ENCODE results near the gene IQCE. TPM values are rescaled to one million over a fixed set of nuclear protein-coding genes. Genes with fewer than 3 reads are reported as not detected.

Gene IQCE
- total and polyA plus RNA-seq, 2 donors (not counting 1 experiment from before 2014, with no cell fraction given): 3.5 to 9.5 TPM

DNA sequence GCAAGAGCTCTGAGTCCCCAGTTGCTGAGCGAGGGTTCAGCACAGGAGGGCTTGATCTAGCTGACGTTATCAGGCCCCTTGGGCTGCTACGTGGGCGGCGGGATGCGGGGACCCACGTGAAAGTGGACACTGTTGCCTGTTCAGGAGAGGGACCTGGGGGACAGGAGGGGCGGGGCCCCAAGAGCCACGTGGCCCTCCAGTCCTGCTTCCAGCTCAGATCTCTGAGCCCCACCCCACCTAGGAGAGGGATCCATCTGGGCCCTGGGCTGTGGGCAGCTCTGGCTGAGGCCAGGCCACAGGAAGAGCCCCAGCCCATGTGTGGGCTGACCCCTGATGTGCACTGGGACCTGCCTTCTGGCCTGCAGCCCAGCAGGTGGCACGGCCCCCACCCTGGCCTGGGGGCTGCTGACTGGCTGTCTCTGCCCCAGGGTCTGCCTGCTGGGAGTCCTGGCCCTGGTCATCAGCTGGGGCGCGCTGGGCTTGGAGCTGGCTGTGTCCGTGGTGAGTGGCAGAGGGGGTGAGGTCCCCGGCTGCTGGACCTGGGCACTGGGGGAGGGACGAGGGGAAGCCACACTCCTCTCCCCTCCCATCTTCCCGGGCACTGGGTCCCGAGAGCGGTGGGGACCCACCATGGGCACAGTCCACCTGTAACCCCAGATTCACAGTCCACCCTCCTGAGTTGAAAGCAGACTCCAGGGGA lies 90.5 kb downstream of the IQCE start:
- Histone ChIP-seq H2AFZ (ENCODE audit: insufficient read depth, low read depth, low read length, poor library complexity, severe bottlenecking) (no peak overlapping the region), H3K9ac (ENCODE audit: low read length) (no peak overlapping the region), H3K4me1 (ENCODE audit: control insufficient read depth in 2 of 2, insufficient read depth in 2 of 2, low read length in 2 of 2) (peaks cover 15 to 19% of the 10 kb centered on the region in 2 donors), H3K27ac (ENCODE audit: low read length in 2 of 2) (no peak overlapping the region), H4K20me1 (ENCODE audit: control insufficient read depth, insufficient read depth, low read length, poor library complexity, severe bottlenecking) (no peaks in the 10 kb centered on the region), H3K4me3 (ENCODE audit: control extremely low read depth in 1 of 5, extremely low read depth in 1 of 5, insufficient read depth in 1 of 5, low read depth in 2 of 5, low read length in 4 of 5) (no peak overlapping the region), H3K4me2 (replicated peaks; ENCODE audit: low read depth, low read length, poor library complexity, severe bottlenecking) (no peak overlapping the region), H3K9me3 (ENCODE audit: control extremely low read depth in 1 of 3, control insufficient read depth in 2 of 3, insufficient read depth in 1 of 3, low read length in 2 of 3) (no peaks in the 10 kb centered on the region), H3K36me3 (replicated peaks in 1 of 2; ENCODE audit: control extremely low read depth in 1 of 2, control insufficient read depth in 1 of 2, extremely low read depth in 1 of 2, insufficient read depth in 2 of 2, low read length in 1 of 2) (peaks cover 0 to 17% of the 10 kb centered on the region in 2 experiments), H3K79me2 (ENCODE audit: control insufficient read depth, insufficient read depth, low read length) (peaks cover 15% of the 10 kb centered on the region), H3K27me3 (replicated peaks in 1 of 4; ENCODE audit: control extremely low read depth in 1 of 4, control insufficient read depth in 3 of 4, insufficient read depth in 4 of 4, low read length in 3 of 4) (no peaks in the 10 kb centered on the region)
- ChIA-PET CTCF (no interaction called here), POLR2A (no interaction called here)
- no peaks in the 10 kb centered on the region for H3K9me3 Mint-ChIP-seq (ENCODE audit: insufficient read depth)
- peaks cover 15% of the 10 kb centered on the region for H3K4me1 Mint-ChIP-seq
- TF ChIP-seq EZH2 (IDR thresholded peaks at IDR 0.05; ENCODE audit: borderline replicate concordance, insufficient read depth, low read depth, low read length, poor library complexity, severe bottlenecking): no peak
- TF ChIP-seq, protein P1, sequence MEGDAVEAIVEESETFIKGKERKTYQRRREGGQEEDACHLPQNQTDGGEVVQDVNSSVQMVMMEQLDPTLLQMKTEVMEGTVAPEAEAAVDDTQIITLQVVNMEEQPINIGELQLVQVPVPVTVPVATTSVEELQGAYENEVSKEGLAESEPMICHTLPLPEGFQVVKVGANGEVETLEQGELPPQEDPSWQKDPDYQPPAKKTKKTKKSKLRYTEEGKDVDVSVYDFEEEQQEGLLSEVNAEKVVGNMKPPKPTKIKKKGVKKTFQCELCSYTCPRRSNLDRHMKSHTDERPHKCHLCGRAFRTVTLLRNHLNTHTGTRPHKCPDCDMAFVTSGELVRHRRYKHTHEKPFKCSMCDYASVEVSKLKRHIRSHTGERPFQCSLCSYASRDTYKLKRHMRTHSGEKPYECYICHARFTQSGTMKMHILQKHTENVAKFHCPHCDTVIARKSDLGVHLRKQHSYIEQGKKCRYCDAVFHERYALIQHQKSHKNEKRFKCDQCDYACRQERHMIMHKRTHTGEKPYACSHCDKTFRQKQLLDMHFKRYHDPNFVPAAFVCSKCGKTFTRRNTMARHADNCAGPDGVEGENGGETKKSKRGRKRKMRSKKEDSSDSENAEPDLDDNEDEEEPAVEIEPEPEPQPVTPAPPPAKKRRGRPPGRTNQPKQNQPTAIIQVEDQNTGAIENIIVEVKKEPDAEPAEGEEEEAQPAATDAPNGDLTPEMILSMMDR (IDR thresholded peaks at IDR 0.05): no peak
- DNase-seq (no peak), ATAC-seq (ENCODE audit: low read depth) (no peak)
- no peak overlapping the region for H3K27ac Mint-ChIP-seq
- WGBS (ENCODE audit: insufficient coverage): 93% methylated on average over 14 of the region's 18 CpGs
- H3K4me3 Mint-ChIP-seq: no peak overlapping the region
- intact Hi-C loops (cut with micrococcal nuclease): no loop called here
- H3K27me3 Mint-ChIP-seq: no peaks in the 10 kb centered on the region

DNA sequence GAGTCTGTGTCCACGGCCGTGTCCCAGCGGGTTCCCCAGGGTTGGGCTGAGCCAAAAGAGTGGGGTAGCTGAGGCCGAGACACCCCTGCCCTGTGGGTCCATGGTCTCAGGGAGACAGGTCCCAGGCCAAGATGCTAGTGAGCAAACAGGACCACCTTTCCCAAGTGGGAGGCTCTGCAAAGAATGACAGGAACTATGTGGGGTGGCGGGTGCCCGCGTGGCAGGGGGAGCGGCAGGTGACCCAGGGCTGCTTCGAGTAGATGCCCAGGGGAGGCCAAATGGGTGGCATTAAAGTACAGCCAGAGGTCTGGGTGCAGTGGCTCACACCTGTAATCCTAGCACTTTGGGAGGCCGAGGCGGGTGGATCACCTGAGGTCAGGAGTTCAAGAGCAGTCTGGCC lies 91.2 kb downstream of the IQCE start:
- no peak overlapping the region for H3K4me2 ChIP-seq (replicated peaks; ENCODE audit: low read depth, low read length, poor library complexity, severe bottlenecking)
- no peak overlapping the region for H2AFZ ChIP-seq (ENCODE audit: insufficient read depth, low read depth, low read length, poor library complexity, severe bottlenecking)
- H3K36me3 ChIP-seq (replicated peaks in 1 of 2; ENCODE audit: control extremely low read depth in 1 of 2, control insufficient read depth in 1 of 2, extremely low read depth in 1 of 2, insufficient read depth in 2 of 2, low read length in 1 of 2): peaks cover 0 to 17% of the 10 kb centered on the region in 2 experiments
- TF ChIP-seq, protein P1 (IDR thresholded peaks at IDR 0.05): no peak
- no peak for TF ChIP-seq EZH2 (IDR thresholded peaks at IDR 0.05; ENCODE audit: borderline replicate concordance, insufficient read depth, low read depth, low read length, poor library complexity, severe bottlenecking)
- Mint-ChIP-seq H3K27me3 (no peaks in the 10 kb centered on the region), H3K9me3 (ENCODE audit: insufficient read depth) (no peaks in the 10 kb centered on the region), H3K4me1 (peaks cover 8% of the 10 kb centered on the region), H3K4me3 (no peak overlapping the region), H3K27ac (no peak overlapping the region)
- intact Hi-C loops (cut with micrococcal nuclease): no loop called here
- DNase-seq (no peak), ATAC-seq (ENCODE audit: low read depth) (no peak)
- ChIA-PET POLR2A (no interaction called here), CTCF (interaction anchor here (0.7 kb wide), 1 partner anchor 62 kb away, joined by 3 read pairs; no protein-coding TSS in a partner anchor)
- no peaks in the 10 kb centered on the region for H4K20me1 ChIP-seq (ENCODE audit: control insufficient read depth, insufficient read depth, low read length, poor library complexity, severe bottlenecking)
- H3K27ac ChIP-seq (ENCODE audit: low read length in 2 of 2): no peak overlapping the region
- no peaks in the 10 kb centered on the region for H3K9me3 ChIP-seq (ENCODE audit: control extremely low read depth in 1 of 3, control insufficient read depth in 2 of 3, insufficient read depth in 1 of 3, low read length in 2 of 3)
- H3K27me3 ChIP-seq (replicated peaks in 1 of 4; ENCODE audit: control extremely low read depth in 1 of 4, control insufficient read depth in 3 of 4, insufficient read depth in 4 of 4, low read length in 3 of 4): no peaks in the 10 kb centered on the region
- H3K9ac ChIP-seq (ENCODE audit: low read length): no peak overlapping the region
- H3K4me3 ChIP-seq (ENCODE audit: control extremely low read depth in 1 of 5, extremely low read depth in 1 of 5, insufficient read depth in 1 of 5, low read depth in 2 of 5, low read length in 4 of 5): no peak overlapping the region
- peaks cover 8 to 12% of the 10 kb centered on the region in 2 donors for H3K4me1 ChIP-seq (ENCODE audit: control insufficient read depth in 2 of 2, insufficient read depth in 2 of 2, low read length in 2 of 2)
- WGBS (ENCODE audit: insufficient coverage): 97% methylated on average over 7 of the region's 11 CpGs
- peaks cover 9% of the 10 kb centered on the region for H3K79me2 ChIP-seq (ENCODE audit: control insufficient read depth, insufficient read depth, low read length)
